GM23338 (cell line): Measurements from ENCODE around the gene NFIB.

Experiments
- CREB1 ChIP-seq: fragments of 250-450 bp; sonication (Bioruptor Pico); IDR thresholded peaks from 2 replicates; pipeline ENCODE4 v1.5.0; 2020; ENCODE audit warnings: low read depth, mild to moderate bottlenecking, moderate library complexity
- ETS1 ChIP-seq: IDR thresholded peaks from 2 replicates; pipeline ENCODE4 v1.6.1; 2016; ENCODE audit warnings: antibody characterized with exemption
- EZH2 ChIP-seq: fragments of 200-600 bp; sonication (generic); IDR thresholded peaks from one replicate; pipeline ENCODE4 v1.8.0; 2017; ENCODE audit warnings: antibody characterized with exemption, mild to moderate bottlenecking, low read depth; ENCODE audit not compliant: unreplicated experiment
- EZH2phosphoT487 ChIP-seq: fragments of 200-600 bp; sonication (generic); IDR thresholded peaks from one replicate; pipeline ENCODE4 v1.8.1; 2018; ENCODE audit warnings: antibody characterized with exemption; ENCODE audit not compliant: unreplicated experiment
- JUNB ChIP-seq: IDR thresholded peaks from one replicate; pipeline ENCODE4 v1.6.1; 2016; ENCODE audit warnings: antibody characterized with exemption; ENCODE audit not compliant: unreplicated experiment
- NANOG ChIP-seq: IDR thresholded peaks from 2 replicates; pipeline ENCODE4 v1.6.1; 2016; ENCODE audit warnings: antibody characterized with exemption, borderline replicate concordance
- POLR2AphosphoS5 ChIP-seq: IDR thresholded peaks from 2 replicates; pipeline ENCODE4 v1.6.1; 2016; ENCODE audit warnings: antibody characterized with exemption, low read depth
- STAT1 ChIP-seq: IDR thresholded peaks from one replicate; pipeline ENCODE4 v1.6.1; 2016; ENCODE audit warnings: antibody characterized with exemption; ENCODE audit not compliant: unreplicated experiment
- ZNF331 ChIP-seq: fragments of 250-450 bp; sonication (Bioruptor Pico); IDR thresholded peaks from 2 replicates; pipeline ENCODE4 v1.5.0; 2020; ENCODE audit warnings: low read depth, mild to moderate bottlenecking, moderate library complexity
- ZNF462 ChIP-seq: fragments of 250-450 bp; sonication (Bioruptor Pico); IDR thresholded peaks from 2 replicates; pipeline ENCODE4 v1.5.0; 2020; ENCODE audit warnings: mild to moderate bottlenecking, moderate library complexity
- TF ChIP-seq, protein P1 (sequence below): IDR thresholded peaks from one replicate; pipeline ENCODE4 v1.6.1; 2018; ENCODE audit warnings: antibody characterized with exemption; ENCODE audit not compliant: unreplicated experiment
- TF ChIP-seq, protein P2 (sequence below), 2 experiments: fragments of 200-600 bp in 1 of 2; sonication (generic) in 1 of 2; conservative IDR thresholded peaks; 2 replicates each; pipeline versions ENCODE4 v1.5.1 to v1.6.1; 2016 to 2017; ENCODE audit warnings: antibody characterized with exemption in 2 of 2, low read depth in 2 of 2, mild to moderate bottlenecking in 2 of 2, moderate library complexity in 1 of 2

DNA sequence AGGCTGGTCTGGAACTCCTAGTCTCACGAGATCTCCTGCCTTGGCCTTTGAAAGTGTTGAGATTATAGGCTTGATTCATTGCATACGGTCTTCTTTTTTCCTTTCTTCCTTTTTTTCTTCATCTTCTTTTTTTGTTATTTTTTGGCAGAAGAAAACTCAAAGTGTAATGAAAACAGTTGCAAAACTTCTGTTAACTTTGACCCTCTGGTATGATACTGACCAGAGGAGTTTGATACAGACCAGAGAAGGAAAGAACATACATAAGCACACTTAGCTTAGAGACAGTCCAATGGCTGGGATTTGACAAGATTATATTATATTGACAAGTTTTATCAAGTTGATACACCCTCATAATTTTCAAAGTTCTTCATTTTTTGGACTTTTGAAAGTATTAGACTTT, 181.2 kb downstream of the NFIB start:
- TF ChIP-seq, protein P1, sequence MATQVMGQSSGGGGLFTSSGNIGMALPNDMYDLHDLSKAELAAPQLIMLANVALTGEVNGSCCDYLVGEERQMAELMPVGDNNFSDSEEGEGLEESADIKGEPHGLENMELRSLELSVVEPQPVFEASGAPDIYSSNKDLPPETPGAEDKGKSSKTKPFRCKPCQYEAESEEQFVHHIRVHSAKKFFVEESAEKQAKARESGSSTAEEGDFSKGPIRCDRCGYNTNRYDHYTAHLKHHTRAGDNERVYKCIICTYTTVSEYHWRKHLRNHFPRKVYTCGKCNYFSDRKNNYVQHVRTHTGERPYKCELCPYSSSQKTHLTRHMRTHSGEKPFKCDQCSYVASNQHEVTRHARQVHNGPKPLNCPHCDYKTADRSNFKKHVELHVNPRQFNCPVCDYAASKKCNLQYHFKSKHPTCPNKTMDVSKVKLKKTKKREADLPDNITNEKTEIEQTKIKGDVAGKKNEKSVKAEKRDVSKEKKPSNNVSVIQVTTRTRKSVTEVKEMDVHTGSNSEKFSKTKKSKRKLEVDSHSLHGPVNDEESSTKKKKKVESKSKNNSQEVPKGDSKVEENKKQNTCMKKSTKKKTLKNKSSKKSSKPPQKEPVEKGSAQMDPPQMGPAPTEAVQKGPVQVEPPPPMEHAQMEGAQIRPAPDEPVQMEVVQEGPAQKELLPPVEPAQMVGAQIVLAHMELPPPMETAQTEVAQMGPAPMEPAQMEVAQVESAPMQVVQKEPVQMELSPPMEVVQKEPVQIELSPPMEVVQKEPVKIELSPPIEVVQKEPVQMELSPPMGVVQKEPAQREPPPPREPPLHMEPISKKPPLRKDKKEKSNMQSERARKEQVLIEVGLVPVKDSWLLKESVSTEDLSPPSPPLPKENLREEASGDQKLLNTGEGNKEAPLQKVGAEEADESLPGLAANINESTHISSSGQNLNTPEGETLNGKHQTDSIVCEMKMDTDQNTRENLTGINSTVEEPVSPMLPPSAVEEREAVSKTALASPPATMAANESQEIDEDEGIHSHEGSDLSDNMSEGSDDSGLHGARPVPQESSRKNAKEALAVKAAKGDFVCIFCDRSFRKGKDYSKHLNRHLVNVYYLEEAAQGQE, result no peak
- TF ChIP-seq, protein P2, sequence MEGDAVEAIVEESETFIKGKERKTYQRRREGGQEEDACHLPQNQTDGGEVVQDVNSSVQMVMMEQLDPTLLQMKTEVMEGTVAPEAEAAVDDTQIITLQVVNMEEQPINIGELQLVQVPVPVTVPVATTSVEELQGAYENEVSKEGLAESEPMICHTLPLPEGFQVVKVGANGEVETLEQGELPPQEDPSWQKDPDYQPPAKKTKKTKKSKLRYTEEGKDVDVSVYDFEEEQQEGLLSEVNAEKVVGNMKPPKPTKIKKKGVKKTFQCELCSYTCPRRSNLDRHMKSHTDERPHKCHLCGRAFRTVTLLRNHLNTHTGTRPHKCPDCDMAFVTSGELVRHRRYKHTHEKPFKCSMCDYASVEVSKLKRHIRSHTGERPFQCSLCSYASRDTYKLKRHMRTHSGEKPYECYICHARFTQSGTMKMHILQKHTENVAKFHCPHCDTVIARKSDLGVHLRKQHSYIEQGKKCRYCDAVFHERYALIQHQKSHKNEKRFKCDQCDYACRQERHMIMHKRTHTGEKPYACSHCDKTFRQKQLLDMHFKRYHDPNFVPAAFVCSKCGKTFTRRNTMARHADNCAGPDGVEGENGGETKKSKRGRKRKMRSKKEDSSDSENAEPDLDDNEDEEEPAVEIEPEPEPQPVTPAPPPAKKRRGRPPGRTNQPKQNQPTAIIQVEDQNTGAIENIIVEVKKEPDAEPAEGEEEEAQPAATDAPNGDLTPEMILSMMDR (conservative IDR thresholded peaks at IDR 0.05; ENCODE audit: low read depth in 2 of 2), result no peak
- TF ChIP-seq POLR2AphosphoS5 (no peak), JUNB (no peak), CREB1 (CRISPR knock-in tag) (no peak), EZH2 (no peak), EZH2phosphoT487 (no peak), ETS1 (no peak), ZNF331 (CRISPR knock-in tag) (no peak), STAT1 (no peak), NANOG (no peak), ZNF462 (CRISPR knock-in tag) (no peak)
